ENCODE data around the gene GJA4. TPM values are rescaled to one million over a fixed set of nuclear protein-coding genes. Genes with fewer than 3 reads are reported as not detected.

GJA4 gene
- total RNA-seq, 1 experiment from 2014 or later, result not detected

- DNase-seq, result no peak
Observed at GRCh38 chr1:34759503-34760357, 33.1 kb upstream of the GJA4 start, which contains the start of gene GJB4. Gene GJB4 (plus strand): TSS chr1:34759740. CDS start chr1:34761255, 1,515 bp downstream.

GRCh38 chr1:34761176-34761761 is 31.5 kb upstream of the GJA4 start:
- Histone ChIP-seq H3F3A (ENCODE audit: low read length, unreplicated experiment) (no peaks in the 10 kb centered on the region), H3K9me3 (ENCODE audit: low read length) (no peaks in the 10 kb centered on the region), H3K9ac (ENCODE audit: low read length) (no peak overlapping the region), H3K36me3 (ENCODE audit: low read depth, low read length) (no peaks in the 10 kb centered on the region), H3K9me2 (replicated peaks; ENCODE audit: low read length) (no peaks in the 10 kb centered on the region), H3K4me2 (ENCODE audit: low read length) (no peak overlapping the region), H3K27ac (ENCODE audit: low read length) (no peak overlapping the region), H4K20me1 (ENCODE audit: low read length) (no peaks in the 10 kb centered on the region), H3K4me3 (ENCODE audit: low read length) (no peak overlapping the region), H2AFZ (ENCODE audit: low read length) (no peak overlapping the region), H3K79me2 (ENCODE audit: low read length) (no peaks in the 10 kb centered on the region), H3K27me3 (ENCODE audit: low read length) (no peaks in the 10 kb centered on the region), H3K4me1 (ENCODE audit: insufficient read depth, low read length) (peaks cover 36% of the 10 kb centered on the region)
- ATAC-seq (no peak), DNase-seq (no peak)
- no TSS peak for BruUV-seq (replicated peaks)
- ChIA-PET CTCF (interaction anchor here (0.7 kb wide), 1 partner anchor 74 kb away, joined by 3 read pairs; no protein-coding TSS in a partner anchor), POLR2A (ENCODE audit: unreplicated experiment) (no interaction called here)
- intact Hi-C loops (cut with micrococcal nuclease), result no loop called here
- TF ChIP-seq, protein P1, sequence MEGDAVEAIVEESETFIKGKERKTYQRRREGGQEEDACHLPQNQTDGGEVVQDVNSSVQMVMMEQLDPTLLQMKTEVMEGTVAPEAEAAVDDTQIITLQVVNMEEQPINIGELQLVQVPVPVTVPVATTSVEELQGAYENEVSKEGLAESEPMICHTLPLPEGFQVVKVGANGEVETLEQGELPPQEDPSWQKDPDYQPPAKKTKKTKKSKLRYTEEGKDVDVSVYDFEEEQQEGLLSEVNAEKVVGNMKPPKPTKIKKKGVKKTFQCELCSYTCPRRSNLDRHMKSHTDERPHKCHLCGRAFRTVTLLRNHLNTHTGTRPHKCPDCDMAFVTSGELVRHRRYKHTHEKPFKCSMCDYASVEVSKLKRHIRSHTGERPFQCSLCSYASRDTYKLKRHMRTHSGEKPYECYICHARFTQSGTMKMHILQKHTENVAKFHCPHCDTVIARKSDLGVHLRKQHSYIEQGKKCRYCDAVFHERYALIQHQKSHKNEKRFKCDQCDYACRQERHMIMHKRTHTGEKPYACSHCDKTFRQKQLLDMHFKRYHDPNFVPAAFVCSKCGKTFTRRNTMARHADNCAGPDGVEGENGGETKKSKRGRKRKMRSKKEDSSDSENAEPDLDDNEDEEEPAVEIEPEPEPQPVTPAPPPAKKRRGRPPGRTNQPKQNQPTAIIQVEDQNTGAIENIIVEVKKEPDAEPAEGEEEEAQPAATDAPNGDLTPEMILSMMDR (conservative IDR thresholded peaks at IDR 0.05; ENCODE audit: low read depth, low read length), result no peak
- TF ChIP-seq EZH2 (IDR thresholded peaks at IDR 0.05; ENCODE audit: low read length, unreplicated experiment) (no peak), EZH2phosphoT487 (IDR thresholded peaks at IDR 0.05; ENCODE audit: borderline replicate concordance, low read length) (no peak)

More at GRCh38 chr1:34759503-34760357, 33.1 kb upstream of the GJA4 start, which contains the start of gene GJB4:
- H3K4me2 ChIP-seq (ENCODE audit: low read length), result no peak within 1 kb of the TSS
- BruUV-seq (replicated peaks), result no TSS peak
- no peak within 1 kb of the TSS for H2AFZ ChIP-seq (ENCODE audit: low read length)
- H3K36me3 ChIP-seq (ENCODE audit: low read depth, low read length), result no peaks in the 10 kb centered on the region
- CTCF ChIA-PET, result no interaction called here
- no peaks in the 10 kb centered on the region for H3K79me2 ChIP-seq (ENCODE audit: low read length)
- H3K4me3 ChIP-seq (ENCODE audit: low read length), result no peak within 1 kb of the TSS
- ATAC-seq, result no peak
- no peaks in the 10 kb centered on the region for H4K20me1 ChIP-seq (ENCODE audit: low read length)
- no peaks in the 10 kb centered on the region for H3K27me3 ChIP-seq (ENCODE audit: low read length)
- no peaks in the 10 kb centered on the region for H3K9me3 ChIP-seq (ENCODE audit: low read length)
- TF ChIP-seq EZH2 (IDR thresholded peaks at IDR 0.05; ENCODE audit: low read length, unreplicated experiment) (no peak), EZH2phosphoT487 (IDR thresholded peaks at IDR 0.05; ENCODE audit: borderline replicate concordance, low read length) (no peak)
- TF ChIP-seq, protein P1 (conservative IDR thresholded peaks at IDR 0.05; ENCODE audit: low read depth, low read length), result no peak
- intact Hi-C loops (cut with micrococcal nuclease), result no loop called here
- no peak within 1 kb of the TSS for H3K9ac ChIP-seq (ENCODE audit: low read length)
- no peak within 1 kb of the TSS for H3K27ac ChIP-seq (ENCODE audit: low read length)
- H3F3A ChIP-seq (ENCODE audit: low read length, unreplicated experiment), result no peaks in the 10 kb centered on the region
- POLR2A ChIA-PET (ENCODE audit: unreplicated experiment), result no interaction called here
- no peaks in the 10 kb centered on the region for H3K9me2 ChIP-seq (replicated peaks; ENCODE audit: low read length)
- H3K4me1 ChIP-seq (ENCODE audit: insufficient read depth, low read length), result peaks cover 51% of the 10 kb centered on the region
